Measurements from ENCODE around the gene ULBP1. TPM values are rescaled to one million over a fixed set of nuclear protein-coding genes. Genes with fewer than 3 reads are reported as not detected.

ULBP1 gene
- total RNA-seq, 4 donors from 2014 or later = not detected

GRCh38 chr6:149977221-149977620 is 13.5 kb downstream of the ULBP1 start:
- H3K4me3 ChIP-seq = no peak overlapping the region
- H3K36me3 ChIP-seq = no peaks in the 10 kb centered on the region
- no peak overlapping the region for H3K27ac ChIP-seq
- no peaks in the 10 kb centered on the region for H3K9me3 ChIP-seq
- H3K27me3 ChIP-seq = peaks cover 0 to 4% of the 10 kb centered on the region in 2 donors
- no peaks in the 10 kb centered on the region for H3K4me1 ChIP-seq
- TF ChIP-seq CTCF (IDR thresholded peaks at IDR 0.05) (no peak), POLR2A (IDR thresholded peaks at IDR 0.05) (no peak)
- DNase-seq = no peak
- intact Hi-C loops (cut with DNase I; ENCODE audit: low total_unique reads) = no loop called here

GRCh38 chr6:149978610-149979009 is 14.9 kb downstream of the ULBP1 start:
- no peaks in the 10 kb centered on the region for H3K36me3 ChIP-seq
- no peak for DNase-seq
- no peak overlapping the region for H3K27ac ChIP-seq
- no peaks in the 10 kb centered on the region for H3K9me3 ChIP-seq
- intact Hi-C loops (cut with DNase I; ENCODE audit: low total_unique reads) = no loop called here
- H3K4me3 ChIP-seq = no peak overlapping the region
- no peaks in the 10 kb centered on the region for H3K4me1 ChIP-seq
- TF ChIP-seq CTCF (IDR thresholded peaks at IDR 0.05) = no peak
- no peak for TF ChIP-seq POLR2A (IDR thresholded peaks at IDR 0.05)
- H3K27me3 ChIP-seq = peaks cover 0 to 4% of the 10 kb centered on the region in 2 donors

- Histone ChIP-seq H3K4me1 (no peaks in the 10 kb centered on the region), H3K9me3 (no peaks in the 10 kb centered on the region), H3K27ac (no peak overlapping the region), H3K36me3 (no peaks in the 10 kb centered on the region), H3K27me3 (peaks cover 0 to 5% of the 10 kb centered on the region in 2 donors), H3K4me3 (no peak overlapping the region)
- intact Hi-C loops (cut with DNase I; ENCODE audit: low total_unique reads) = no loop called here
- no peak for DNase-seq
- no peak for TF ChIP-seq POLR2A (IDR thresholded peaks at IDR 0.05)
- no peak for TF ChIP-seq CTCF (IDR thresholded peaks at IDR 0.05)
Measured at GRCh38 chr6:149979293-149979692, 15.6 kb downstream of the ULBP1 start.

DNA sequence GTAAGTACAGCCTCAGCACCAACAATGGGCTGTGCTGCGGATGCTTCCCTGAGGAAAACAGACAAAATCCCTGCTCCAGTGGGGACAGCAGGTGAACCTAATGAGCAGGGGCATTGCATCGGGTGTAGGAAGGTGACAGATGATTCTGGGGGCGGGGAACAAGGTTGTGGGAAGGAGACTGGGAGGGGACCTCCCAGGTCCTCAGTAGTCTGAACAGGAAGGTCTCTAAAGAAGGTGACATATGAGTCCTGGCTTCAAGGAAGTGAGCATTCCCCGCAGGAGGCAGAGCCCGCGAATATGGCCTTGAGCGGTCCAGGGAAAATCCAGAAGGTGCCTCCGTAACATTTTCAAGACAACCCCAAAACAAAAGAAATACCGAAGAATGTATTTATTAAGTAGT is 19.4 kb downstream of the ULBP1 start:
- peaks cover 0 to 38% of the 10 kb centered on the region in 2 donors for H3K27me3 ChIP-seq
- no peak for DNase-seq
- intact Hi-C loops (cut with DNase I; ENCODE audit: low total_unique reads) = no loop called here

GRCh38 chr6:149984773-149985172 is 21.0 kb downstream of the ULBP1 start:
- H3K36me3 ChIP-seq = no peaks in the 10 kb centered on the region
- peaks cover 9 to 54% of the 10 kb centered on the region in 2 donors for H3K27me3 ChIP-seq
- TF ChIP-seq CTCF (IDR thresholded peaks at IDR 0.05) (no peak), POLR2A (IDR thresholded peaks at IDR 0.05) (no peak)
- DNase-seq = no peak
- no peak overlapping the region for H3K4me3 ChIP-seq
- no peaks in the 10 kb centered on the region for H3K4me1 ChIP-seq
- no peak overlapping the region for H3K27ac ChIP-seq
- H3K9me3 ChIP-seq = peaks cover 0 to 14% of the 10 kb centered on the region in 2 donors
- intact Hi-C loops (cut with DNase I; ENCODE audit: low total_unique reads) = no loop called here

More for the DNA sequence above, 19.4 kb downstream of the ULBP1 start:
- Histone ChIP-seq H3K36me3 (no peaks in the 10 kb centered on the region), H3K9me3 (peaks cover 0 to 7% of the 10 kb centered on the region in 2 donors), H3K4me1 (no peaks in the 10 kb centered on the region), H3K4me3 (no peak overlapping the region), H3K27ac (no peak overlapping the region)
- no peak for TF ChIP-seq CTCF (IDR thresholded peaks at IDR 0.05)
